HG03432 (cell line): ENCODE measurements around the gene ADARB2.
"Not testable (repeated sequence)": the region's sequence is repeated elsewhere in the genome, so short reads cannot be mapped to it uniquely, and the experiment has no call there.

ENCODE experiments used
- ATAC-seq: cut with Tn5 transposase; IDR thresholded peaks from one replicate; pipeline ENCODE4 v1.9.1; 2021; ENCODE audit warnings: mild to moderate bottlenecking, moderate library complexity; ENCODE audit not compliant: unreplicated experiment

The ADARB2 gene

DNA sequence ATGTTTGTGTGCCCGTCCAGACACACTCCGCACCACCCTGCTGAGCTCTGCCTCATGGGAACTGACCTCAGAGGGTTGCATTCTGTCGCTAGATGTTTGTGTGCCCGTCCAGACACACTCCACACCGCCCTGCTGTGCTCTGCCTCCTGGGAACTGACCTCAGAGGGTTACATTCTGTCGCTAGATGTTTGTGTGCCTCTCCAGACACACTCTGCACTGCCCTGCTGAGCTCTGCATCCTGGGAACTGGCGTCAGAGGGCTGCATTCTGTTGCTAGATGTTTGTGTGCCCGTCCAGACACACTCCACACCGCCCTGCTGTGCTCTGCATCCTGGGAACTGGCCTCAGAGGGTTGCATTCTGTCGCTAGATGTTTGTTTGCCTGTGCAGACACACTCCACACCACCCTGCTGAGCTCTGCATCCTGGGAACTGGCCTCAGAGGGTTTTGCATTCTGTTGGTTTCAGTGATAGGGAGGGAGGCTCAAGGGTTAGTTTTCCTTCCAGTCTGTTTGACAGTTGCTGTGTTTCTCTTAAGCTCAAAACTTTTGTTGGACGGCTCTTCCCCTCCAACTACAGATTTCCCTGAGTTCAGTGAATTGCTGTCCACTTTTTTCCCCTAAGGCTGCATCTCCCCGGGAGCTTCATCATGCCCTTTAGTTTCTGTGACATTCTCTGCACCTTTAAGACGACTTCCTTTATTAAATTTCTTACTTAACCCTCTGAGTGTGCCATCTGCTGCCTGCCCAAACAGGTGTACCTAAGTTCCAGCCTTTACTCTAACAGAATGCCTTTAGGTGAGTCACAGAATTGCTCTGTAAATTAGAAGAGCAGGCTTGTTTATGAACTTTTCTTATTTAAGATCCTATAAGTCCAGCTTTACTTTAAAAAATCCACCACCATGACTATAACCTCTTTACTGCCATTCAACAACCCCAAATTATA is 119.7 kb downstream of the ADARB2 start:
- not testable (repeated sequence) for ATAC-seq

DNA sequence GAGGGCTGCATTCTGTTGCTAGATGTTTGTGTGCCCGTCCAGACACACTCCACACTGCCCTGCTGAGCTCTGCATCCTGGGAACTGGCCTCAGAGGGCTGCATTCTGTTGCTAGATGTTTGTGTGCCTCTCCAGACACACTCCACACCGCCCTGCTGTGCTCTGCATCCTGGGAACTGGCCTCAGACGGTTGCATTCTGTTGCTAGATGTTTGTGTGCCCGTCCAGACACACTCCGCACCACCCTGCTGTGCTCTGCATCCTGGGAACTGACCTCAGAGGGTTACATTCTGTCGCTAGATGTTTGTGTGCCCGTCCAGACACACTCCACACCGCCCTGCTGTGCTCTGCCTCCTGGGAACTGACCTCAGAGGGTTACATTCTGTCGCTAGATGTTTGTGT is 120.6 kb downstream of the ADARB2 start:
- not testable (repeated sequence) for ATAC-seq

DNA sequence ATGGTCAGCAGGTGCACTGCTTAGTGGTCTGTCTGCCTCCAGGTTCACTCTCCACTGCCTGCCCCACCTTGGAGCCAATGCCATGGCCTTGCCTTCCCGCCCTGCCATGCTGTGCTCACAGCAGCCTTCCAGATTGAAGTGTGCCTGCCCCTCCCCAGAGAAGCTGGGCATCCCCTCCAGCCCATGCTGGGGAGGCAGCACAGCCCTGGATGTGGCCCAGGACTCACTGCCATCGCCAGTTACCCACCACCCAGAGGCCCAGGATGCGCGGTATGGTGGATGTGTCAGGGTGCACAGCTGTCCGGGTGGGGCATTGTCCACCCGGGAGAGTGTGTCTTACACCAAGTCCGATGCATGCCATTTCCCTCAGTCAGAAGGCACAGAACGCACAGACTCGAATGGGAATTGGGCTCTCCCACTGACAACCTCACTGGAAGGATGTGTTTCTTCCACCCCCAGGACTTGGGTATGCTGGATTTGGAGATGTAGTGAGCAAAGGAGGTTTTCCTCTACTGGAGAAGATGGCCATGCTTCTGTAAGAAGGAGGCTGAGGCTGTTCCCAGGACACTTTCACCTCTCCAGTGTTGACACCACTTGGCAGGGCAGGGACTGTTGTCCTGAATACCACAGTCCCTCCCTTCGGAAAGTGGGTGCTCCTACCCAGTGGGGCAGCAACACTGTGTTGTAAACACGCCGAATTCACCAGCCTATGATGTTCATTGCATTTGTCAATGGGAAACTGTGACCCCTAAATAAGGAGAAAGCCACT is 122.0 kb downstream of the ADARB2 start:
- no peak for ATAC-seq

DNA sequence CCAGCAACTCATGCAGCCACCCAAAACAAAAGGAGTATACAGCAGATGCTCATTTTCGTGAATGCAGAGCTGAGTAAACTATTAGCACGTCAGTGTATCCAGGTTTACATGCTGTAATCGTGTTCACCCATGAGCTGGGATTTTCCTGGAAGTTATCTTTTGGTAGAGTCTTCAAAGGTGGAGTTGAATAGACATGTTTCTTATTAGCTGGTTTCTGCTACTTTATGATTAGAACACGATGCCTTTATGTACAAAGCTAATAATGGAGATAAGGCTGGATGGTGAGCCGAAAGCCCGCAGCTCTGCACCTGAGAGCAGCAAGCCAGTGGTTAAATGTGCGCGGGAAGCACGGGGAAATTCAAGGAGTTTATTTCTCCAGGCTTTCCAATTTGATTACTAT is 123.8 kb downstream of the ADARB2 start:
- ATAC-seq = no peak

DNA sequence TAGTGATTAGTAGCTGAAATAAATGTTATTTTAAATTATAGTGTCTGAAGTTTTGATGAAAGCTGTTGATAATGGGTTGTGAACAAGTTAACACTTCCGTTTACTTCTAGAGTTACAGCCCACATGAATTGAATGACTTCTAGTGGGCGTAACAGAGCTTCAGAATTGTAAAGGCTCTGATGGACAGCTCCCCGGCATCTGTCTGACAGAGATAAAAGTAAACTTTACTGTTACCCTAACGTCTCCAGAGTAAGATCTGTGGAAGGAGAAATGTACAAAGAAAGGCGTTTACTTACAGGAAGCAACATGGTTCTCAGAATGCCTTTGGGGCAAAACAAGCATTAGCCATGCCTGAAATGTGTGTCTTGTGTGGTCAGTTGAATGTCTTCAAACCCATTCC is 124.4 kb downstream of the ADARB2 start:
- no peak for ATAC-seq

DNA sequence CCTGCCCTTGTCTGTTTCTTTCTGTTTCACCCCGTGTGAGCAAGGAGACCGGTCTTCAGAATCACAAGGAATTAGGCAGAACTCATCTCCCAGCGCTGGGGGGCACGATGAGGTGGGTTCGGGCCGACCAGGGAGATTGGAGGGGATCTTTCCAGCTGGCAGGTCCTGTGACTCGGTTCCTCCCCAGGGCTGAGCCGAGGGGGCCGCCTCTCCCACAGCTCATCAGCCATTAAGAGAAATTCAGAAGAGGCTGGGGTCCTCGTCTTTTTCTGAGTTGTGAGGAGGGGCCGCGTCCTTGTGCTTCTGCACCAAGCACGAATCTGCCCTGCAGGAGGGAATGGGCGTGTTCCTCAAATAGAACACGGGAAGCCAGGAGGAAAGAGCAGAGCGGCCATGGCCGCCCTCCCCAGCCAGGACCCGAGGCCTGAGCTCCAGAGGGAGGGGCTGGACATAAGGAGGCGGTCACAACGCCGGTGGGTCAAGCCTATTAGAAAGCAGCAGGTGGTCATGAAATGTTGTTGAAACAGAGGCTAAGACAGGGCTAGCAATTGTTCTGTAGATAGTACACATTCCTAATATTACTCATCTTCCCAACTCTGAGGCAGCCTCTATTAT is 125.3 kb downstream of the ADARB2 start:
- ATAC-seq = no peak

DNA sequence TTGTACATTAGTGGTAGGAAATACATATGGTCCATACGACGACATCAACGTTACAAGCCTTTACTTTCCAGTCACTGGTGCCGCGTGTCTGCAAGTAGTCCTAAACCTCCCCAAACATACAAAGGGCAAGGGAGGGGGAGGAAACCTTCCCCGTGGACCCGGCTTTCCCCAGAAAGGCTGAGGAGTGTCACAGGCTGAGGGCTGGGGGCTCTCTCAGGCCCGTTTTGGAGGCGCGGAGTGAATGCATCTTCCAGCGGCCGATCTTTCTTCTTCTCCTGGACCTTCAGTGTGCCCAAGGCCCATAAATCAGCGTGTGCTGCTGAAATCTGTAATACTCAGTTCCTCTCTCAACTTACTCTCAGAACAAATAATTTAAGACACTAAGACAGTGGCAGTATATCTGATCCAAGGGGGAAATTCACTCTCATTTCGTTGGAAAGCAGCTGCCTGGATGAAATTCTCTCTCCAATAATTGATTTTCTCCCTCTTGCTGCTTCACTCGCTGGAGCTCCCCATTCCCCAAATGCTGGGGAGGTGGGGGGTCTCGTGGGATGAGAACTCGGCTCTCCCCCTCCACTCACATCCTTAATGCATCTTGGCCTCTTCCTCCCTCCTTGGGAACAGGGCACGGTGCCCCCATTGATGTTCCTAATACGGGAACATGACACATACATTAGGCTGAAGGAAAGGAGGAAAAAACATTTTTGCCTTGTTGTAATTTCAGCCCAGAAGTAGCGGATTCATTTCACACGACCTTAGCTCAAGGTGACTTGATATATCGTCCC is 126.1 kb downstream of the ADARB2 start:
- no peak for ATAC-seq

DNA sequence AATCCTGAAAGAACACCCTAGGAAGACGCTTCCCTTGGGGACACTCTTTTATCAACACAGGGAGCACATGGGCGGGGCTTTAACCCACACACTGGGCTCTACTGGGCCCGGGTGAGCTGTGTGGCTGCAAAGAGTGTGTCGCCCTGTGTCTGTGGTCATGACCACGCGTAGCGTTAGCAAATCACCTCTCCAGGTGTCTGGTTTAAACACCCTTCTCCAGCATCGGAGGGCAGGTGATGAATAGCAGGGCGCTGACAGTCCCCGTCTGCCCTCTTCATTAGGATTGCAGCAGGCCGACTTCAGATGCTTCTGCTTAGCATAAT is 127.7 kb downstream of the ADARB2 start:
- ATAC-seq = no peak

DNA sequence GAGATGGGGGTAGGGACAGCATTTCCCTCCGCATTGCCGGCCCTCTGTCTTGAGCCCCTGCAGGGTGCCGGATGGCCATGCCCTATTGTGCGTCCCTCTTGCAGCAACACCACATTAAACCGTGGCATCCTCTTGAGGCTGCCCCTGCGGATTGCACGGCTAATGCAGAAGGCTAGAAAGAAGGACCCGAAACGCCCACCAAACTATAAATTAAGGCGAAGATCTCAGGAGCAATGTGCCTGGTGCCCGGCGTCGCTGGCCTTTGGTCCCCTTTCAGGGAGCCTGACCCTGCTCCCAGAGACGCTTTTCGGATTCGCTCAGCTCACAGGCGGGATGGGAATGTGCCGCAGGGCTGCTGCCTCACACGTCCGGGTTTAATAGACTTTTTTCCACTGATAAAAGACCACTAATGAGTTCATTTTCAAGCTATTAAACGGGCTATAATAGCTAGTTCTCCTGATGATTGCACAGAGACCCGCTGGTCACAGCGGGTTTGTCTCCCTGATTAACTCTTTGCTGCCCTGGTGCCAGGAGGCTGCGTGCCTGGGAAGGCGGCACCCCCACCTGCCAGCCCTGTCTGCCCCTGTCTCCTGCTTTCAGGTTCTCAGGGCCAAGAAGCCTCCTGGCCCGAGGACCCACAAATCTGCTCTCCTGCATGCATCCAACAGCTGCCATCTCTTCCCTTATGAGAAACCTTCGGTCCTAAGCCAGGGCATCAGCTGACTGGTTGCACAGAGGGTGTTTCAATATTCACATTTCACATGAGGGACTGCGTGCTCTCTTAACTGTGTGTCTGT is 128.3 kb downstream of the ADARB2 start:
- no peak for ATAC-seq

DNA sequence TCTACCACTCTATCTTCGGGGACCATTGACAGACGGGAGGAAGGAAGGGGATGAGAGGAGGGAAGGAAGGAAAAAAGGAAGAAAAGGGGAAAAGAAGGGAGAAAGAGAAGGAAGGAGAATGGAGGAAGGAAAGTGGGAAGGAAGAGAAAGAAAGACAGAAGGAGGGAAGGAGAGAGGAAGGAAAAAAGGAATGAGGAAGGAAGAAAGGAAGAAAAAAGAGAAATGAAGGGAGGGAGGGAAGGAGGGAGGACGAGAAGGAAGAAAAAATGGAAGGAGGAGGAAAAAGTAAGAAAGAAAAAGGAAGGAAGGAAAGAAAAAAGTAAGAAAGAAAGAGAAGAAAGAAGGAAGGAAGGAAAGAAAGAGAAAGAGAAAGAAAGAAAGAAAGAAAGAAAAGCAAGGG is 128.9 kb downstream of the ADARB2 start:
- ATAC-seq = no peak

DNA sequence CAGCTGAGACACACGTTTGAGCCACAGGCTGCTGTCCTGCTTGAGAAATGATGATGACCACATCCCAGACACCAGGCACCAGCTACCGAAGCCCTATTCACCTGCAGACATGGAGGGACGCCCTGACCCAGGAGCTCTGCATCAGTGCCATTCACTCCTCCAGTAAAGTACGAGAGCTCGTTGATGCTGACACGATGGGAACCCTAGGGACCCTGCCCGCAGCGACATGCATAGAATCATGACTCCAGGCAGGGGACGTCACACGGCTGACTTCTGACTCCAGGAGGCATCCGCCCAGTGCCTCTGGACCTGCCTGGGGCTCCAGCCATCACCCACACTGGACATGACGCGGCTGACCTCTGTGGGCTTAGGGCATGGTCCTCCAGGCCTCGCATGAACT is 129.9 kb downstream of the ADARB2 start:
- no peak for ATAC-seq

DNA sequence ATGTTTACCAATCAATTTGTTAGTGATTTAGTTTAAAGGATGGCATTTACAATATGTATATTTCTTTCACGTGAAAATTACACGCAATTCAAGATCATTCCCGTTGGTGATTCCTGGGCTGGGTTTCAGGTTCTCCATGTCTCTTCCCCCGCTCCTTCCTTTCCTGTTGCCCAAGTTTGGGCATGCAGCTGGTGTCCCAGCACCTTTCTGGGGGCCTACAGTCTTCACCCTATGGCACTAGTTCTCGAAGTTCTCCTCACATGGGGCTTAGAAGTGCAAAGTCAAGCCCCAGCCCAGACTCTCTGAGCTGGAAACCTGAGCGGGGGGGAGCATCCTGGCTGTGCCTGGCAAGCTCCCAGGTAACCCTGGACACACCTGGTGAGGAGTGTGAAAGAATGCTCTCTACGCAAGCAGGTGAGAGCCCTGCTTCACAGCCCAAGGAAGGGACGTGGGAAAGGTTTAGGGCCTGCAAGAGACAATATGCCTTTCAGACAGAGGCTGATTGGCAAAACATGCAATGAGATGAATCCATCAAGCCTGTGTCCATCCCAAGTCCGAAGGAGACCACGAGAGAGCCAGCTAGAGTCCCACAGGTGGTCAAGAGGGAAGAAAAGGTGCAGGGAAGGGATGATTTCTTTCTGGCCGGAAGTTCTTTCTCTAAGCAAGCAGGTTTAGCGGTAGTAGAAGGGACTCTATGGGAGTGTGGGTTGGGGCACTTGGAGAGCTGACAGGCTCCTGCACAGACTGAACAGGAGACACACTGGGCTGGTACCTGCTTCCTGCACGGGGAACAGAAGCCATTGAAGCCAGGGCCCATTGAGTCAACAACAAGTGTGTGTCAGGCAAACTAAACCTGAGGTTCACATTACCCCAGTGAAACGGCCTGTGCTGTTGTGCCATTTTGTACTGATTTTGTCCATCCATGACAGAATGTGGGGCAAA is 131.1 kb downstream of the ADARB2 start:
- no peak for ATAC-seq

DNA sequence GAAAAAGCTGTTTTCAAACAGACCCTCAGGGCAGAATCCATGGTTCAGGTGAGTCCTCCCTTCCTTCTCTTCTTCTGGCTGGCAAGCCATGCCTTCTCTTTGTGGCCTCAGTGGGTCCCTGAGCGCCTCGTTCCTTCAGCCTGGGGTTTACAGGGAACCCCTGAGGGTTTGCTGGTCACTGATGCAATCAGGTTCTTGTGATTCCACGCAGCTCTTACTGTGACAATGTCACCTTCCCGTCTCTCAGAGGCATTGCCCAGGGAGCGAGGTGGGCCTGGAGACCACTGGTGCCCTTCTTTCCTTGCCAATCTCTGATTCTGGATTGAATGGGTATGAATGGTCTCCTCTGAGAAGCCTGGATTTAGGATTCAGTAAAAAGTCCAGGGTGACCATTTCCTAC is 132.2 kb downstream of the ADARB2 start:
- ATAC-seq = no peak

DNA sequence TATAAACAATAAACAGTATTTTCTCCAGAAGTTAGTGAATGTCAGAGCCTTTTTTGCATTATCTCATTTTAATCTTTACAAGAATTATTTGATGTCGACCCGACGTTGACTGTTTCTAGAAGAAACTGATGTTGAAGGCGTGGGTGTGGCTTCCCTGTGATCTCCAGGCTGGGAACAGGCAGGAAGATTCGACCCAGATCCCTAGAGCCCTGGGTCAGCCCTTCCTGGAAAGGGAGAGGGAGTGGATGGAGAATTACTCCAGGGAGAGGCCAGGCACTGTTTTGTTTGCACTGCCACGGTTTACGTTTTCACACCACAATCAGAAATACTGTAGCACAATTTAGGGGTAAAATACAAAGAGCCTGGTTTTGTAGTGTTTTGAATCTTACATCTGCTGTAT is 133.1 kb downstream of the ADARB2 start:
- ATAC-seq = no peak

DNA sequence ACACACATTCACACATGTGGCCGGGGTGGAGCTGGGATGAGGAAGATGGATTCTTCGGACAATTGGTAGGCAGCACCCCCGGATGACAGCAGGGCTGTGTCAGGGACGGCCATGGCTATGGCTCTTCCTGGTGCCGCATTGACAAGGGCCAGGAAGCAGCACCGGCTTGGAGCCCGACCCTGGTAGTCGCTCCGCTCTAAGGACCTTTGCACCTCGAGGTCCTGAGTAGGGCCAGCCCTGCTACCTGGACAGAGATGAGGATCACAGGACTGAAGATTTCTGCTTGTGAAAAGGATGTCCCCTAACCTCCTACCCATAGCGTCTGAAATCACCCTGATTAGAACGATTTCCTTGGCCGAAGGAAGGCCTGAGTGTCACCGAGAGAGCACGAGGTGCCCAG is 134.1 kb downstream of the ADARB2 start:
- ATAC-seq = no peak

DNA sequence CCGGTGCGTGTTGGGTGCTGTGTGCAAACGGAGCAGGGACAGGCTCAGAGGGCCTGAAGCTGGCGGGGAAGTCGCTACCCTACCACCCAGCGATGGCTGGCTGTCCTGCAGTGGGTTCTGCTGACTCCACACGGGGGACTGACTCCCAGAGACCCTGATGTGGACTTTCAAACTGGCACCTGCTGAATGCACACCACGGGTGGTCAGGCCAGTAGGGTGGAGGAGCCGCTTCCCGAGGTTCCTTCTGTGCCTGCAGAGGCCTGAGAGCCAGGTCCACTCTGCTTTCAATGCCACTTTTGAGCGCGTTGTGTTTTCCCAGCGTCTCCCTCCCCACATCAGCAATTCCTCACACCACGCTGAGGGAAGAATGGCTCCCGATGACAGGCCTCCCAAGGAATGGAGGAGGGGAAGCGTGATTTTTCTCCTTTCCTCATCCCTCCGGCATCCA is 135.3 kb downstream of the ADARB2 start:
- no peak for ATAC-seq

DNA sequence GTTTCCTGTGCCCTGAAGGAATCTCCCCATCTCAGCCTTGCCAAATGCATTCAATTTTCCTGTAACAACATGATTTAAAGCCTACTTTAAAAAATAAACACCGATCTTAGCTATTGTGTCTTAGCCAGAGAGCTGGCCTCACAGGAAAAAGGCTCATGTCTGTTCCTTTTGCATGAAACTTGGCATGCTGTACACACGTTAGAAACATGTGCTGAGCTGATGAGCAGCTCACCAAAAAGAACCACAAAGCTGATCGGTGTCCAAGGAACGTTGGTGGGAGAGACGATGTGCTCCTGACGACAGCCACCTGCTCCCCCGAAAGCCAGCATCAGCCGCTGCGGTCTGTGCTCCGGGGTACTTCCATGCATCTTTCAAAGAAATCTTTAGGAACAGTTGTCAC is 135.9 kb downstream of the ADARB2 start:
- ATAC-seq = no peak

DNA sequence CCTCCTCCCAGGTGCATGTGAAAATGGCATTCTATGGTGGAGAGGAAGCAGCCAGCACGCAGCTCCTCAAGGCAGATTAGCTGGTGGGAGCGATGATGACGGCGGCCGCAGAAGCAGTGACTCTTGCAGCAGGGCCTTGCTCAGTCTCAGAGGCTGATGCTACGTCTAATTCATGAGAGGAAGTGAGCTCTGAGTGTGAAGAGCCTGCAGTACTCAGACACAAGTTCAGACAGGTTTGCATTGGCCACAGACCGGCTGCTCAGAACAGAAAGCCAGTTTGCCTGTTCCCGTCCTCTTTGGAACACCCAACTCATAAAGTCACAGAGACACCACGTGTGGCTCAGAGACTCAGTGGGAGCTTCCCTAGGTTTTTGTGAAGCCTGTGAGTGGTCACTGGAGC is 136.5 kb downstream of the ADARB2 start:
- no peak for ATAC-seq
